ENCODE results near the gene RHOC. TPM values are rescaled to one million over a fixed set of nuclear protein-coding genes. Genes with fewer than 3 reads are reported as not detected.
A peak's percentile ranks its signal among the peaks of the same experiment; 100 is the strongest.

Gene RHOC
- total RNA-seq, 1 donor from 2014 or later, result 131 TPM

DNA sequence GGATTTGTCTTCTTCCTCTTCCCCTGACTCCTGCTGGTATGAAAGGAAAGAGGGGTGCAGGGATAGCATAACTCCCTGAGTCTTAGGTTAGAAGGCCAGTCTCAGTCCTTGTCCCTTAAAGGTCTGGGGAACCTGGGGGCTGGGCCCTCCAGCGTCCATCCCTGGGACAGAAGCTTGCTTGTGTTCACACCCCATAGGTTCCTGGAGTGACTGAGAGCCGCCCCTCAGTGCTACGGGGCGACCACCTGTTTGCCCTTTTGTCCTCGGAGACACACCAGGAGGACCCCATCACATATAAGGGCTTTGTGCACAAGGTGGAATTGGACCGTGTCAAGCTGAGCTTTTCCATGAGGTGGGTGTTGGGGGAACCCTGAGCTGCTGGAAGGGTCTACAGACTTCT is 13.1 kb downstream of the RHOC start:
- Mint-ChIP-seq H3K9me3 (no peaks in the 10 kb centered on the region), H3K4me3 (no peak overlapping the region), H3K4me1 (ENCODE audit: unreplicated experiment) (peaks cover 7% of the 10 kb centered on the region), H3K27me3 (no peaks in the 10 kb centered on the region), H3K27ac (no peak overlapping the region), H3K36me3 (peaks cover 21% of the 10 kb centered on the region)
- TF ChIP-seq, protein P1, sequence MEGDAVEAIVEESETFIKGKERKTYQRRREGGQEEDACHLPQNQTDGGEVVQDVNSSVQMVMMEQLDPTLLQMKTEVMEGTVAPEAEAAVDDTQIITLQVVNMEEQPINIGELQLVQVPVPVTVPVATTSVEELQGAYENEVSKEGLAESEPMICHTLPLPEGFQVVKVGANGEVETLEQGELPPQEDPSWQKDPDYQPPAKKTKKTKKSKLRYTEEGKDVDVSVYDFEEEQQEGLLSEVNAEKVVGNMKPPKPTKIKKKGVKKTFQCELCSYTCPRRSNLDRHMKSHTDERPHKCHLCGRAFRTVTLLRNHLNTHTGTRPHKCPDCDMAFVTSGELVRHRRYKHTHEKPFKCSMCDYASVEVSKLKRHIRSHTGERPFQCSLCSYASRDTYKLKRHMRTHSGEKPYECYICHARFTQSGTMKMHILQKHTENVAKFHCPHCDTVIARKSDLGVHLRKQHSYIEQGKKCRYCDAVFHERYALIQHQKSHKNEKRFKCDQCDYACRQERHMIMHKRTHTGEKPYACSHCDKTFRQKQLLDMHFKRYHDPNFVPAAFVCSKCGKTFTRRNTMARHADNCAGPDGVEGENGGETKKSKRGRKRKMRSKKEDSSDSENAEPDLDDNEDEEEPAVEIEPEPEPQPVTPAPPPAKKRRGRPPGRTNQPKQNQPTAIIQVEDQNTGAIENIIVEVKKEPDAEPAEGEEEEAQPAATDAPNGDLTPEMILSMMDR (conservative IDR thresholded peaks at IDR 0.05), result no peak
- no peak for DNase-seq (ENCODE audit: extremely low spot score, unreplicated experiment)

DNA sequence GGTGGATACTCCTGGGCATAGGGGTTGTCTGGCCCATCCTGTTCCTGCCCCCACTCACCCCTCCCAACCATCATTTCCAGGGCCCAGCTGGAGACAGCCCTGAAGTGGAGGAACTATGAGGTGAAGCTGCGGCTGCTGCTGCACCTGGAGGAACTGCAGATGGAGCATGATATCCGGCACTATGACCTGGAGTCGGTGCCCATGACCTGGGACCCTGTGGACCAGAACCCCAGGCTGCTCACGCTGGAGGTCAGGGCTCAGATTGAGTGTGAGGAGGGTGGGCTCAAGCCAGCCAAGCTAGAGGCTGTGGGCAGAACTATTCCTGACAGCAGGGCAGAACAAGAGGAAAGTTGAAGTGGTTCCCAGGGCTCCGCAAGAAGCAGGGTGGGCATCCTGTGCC is 14.2 kb downstream of the RHOC start:
- Mint-ChIP-seq H3K27me3 (no peaks in the 10 kb centered on the region), H3K4me1 (ENCODE audit: unreplicated experiment) (peaks cover 14% of the 10 kb centered on the region), H3K4me3 (no peak overlapping the region), H3K9me3 (no peaks in the 10 kb centered on the region), H3K36me3 (peaks cover 19% of the 10 kb centered on the region), H3K27ac (no peak overlapping the region)
- no peak for DNase-seq (ENCODE audit: extremely low spot score, unreplicated experiment)
- TF ChIP-seq, protein P1 (conservative IDR thresholded peaks at IDR 0.05), result no peak

DNA sequence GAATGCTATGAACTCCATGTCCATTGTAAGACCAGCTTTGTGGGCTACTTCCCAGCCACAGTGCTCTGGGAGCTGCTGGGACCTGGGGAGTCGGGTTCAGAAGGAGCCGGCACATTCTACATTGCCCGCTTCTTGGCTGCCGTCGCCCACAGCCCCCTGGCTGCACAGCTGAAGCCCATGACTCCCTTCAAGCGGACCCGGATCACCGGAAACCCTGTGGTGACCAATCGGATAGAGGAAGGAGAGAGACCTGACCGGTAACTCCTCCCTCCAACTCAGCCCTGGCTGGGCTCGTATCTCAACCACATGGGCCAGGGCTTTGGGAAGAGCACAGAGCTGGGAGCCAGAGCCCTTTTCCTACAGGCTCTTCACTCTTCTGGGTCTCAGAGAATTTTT is 17.1 kb downstream of the RHOC start:
- TF ChIP-seq, protein P1 (conservative IDR thresholded peaks at IDR 0.05), result no peak
- Mint-ChIP-seq H3K9me3 (no peaks in the 10 kb centered on the region), H3K27ac (no peak overlapping the region), H3K4me3 (no peak overlapping the region), H3K27me3 (no peaks in the 10 kb centered on the region), H3K36me3 (peaks cover 22% of the 10 kb centered on the region), H3K4me1 (ENCODE audit: unreplicated experiment) (peaks cover 24% of the 10 kb centered on the region)
- DNase-seq (ENCODE audit: extremely low spot score, unreplicated experiment), result no peak

DNA sequence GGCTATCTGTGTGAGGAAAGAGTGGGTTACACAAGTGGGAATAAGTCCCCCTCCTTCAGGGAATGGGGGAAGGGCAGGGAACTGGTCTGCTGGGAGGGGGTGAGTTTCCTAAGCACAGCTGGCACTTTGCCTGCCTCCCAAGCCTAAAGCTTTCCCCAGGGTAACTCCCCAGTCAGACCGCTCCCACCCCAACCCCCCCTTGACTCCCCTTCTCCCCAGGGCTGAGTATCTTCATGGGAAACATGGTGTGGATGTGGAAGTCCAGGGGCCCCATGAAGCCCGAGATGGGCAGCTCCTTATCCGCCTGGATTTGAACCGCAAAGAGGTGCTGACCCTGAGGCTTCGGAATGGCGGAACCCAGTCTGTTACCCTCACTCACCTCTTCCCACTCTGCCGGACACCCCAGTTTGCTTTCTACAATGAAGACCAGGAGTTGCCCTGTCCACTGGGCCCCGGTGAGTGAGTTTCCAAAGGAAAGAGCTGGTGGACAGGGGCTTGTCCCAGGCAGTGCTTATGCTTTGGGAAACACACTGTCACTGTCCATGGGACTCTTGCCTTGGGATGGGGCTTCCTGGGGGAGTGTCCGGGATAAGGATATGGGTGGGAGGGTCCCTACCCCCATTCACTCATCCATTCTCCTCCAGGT is 17.6 kb downstream of the RHOC start:
- Mint-ChIP-seq H3K9me3 (no peaks in the 10 kb centered on the region), H3K27ac (peak overlapping the region; percentile 68), H3K4me3 (no peak overlapping the region), H3K27me3 (no peaks in the 10 kb centered on the region), H3K36me3 (peaks cover 22% of the 10 kb centered on the region), H3K4me1 (ENCODE audit: unreplicated experiment) (peaks cover 24% of the 10 kb centered on the region)
- no peak for DNase-seq (ENCODE audit: extremely low spot score, unreplicated experiment)
- TF ChIP-seq, protein P1 (conservative IDR thresholded peaks at IDR 0.05), result no peak

DNA sequence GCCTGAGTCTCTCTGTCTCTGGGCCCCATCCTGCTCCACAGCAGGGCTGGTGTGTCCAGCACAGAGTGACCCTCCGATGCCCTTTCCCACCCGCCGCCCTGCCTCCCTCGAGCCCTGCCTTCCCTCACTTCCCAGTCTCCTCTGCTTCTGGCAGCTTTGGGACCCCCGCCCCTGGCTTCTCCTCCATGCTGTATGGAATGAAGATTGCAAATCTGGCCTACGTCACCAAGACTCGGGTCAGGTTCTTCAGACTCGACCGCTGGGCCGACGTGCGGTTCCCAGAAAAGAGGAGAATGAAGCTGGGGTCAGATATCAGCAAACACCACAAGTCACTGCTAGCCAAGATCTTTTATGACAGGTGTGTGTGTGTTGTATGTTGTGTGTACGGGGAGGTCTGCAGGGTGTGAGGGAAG is 18.1 kb downstream of the RHOC start:
- no peak for DNase-seq (ENCODE audit: extremely low spot score, unreplicated experiment)
- TF ChIP-seq, protein P1 (conservative IDR thresholded peaks at IDR 0.05), result no peak
- Mint-ChIP-seq H3K27ac (peak overlapping the region; percentile 68), H3K27me3 (no peaks in the 10 kb centered on the region), H3K4me3 (no peak overlapping the region), H3K4me1 (ENCODE audit: unreplicated experiment) (peaks cover 24% of the 10 kb centered on the region), H3K36me3 (peaks cover 22% of the 10 kb centered on the region), H3K9me3 (no peaks in the 10 kb centered on the region)
